ENCODE measurements around the gene CDH13. TPM values are rescaled to one million over a fixed set of nuclear protein-coding genes. Genes with fewer than 3 reads are reported as not detected.

Gene CDH13
- total and polyA plus RNA-seq, 2 of the 8 experiments (the other 6 are each of a cell fraction or from before 2014, with no cell fraction given) = 2.3 to 2.4 TPM

- no peak for TF ChIP-seq BACH1 (IDR thresholded peaks at IDR 0.05; ENCODE audit: low read length)
Observed at GRCh38 chr16:83449861-83450260, 823.1 kb downstream of the CDH13 start (continued).

GRCh38 chr16:83453977-83454376 lies 827.2 kb downstream of the CDH13 start:
- H3K27ac ChIP-seq (ENCODE audit: low read depth, low read length) = no peak overlapping the region
- H3K9me3 ChIP-seq (ENCODE audit: insufficient read depth in 2 of 2, low read depth in 1 of 2, low read length in 1 of 2) = no peaks in the 10 kb centered on the region
- H4K91ac ChIP-seq (replicated peaks; ENCODE audit: insufficient read length, low read length) = no peak overlapping the region
- no peak overlapping the region for H2BK120ac ChIP-seq (replicated peaks; ENCODE audit: low read depth, low read length)
- FAIRE-seq = no peak
- no peak for TF ChIP-seq MAX (IDR thresholded peaks at IDR 0.05)
- no peak for TF ChIP-seq TCF12 (IDR thresholded peaks at IDR 0.05; ENCODE audit: low read depth, low read length)
- TF ChIP-seq MAFK (IDR thresholded peaks at IDR 0.05; ENCODE audit: low read depth, low read length) = no peak
- no peak for TF ChIP-seq SP1 (IDR thresholded peaks at IDR 0.05; ENCODE audit: low read depth, low read length)
- no peak for TF ChIP-seq POLR2AphosphoS5 (IDR thresholded peaks at IDR 0.05; ENCODE audit: low read depth, low read length)
- no peaks in the 10 kb centered on the region for H3K4me1 ChIP-seq (replicated peaks in 1 of 4; ENCODE audit: control insufficient read depth in 3 of 4, insufficient read depth in 4 of 4, low read length in 3 of 4)
- no peaks in the 10 kb centered on the region for H3K23me2 ChIP-seq (ENCODE audit: low read depth, low read length)
- WGBS, 2 experiments (ENCODE audit: extremely low coverage in 1 of 2, insufficient coverage in 1 of 2, insufficient read length in 1 of 2, insufficient replicate concordance in 2 of 2, low coverage in 1 of 2, low lambda C conversion rate in 2 of 2, missing lambda C conversion rate in 1 of 2) = 63% methylated on average over 2 of the region's 2 CpGs; no CpG with 5 or more reads in 1 of the 2 experiments
- no peak overlapping the region for H3K9ac ChIP-seq (replicated peaks in 1 of 4; ENCODE audit: extremely low read depth in 1 of 4, low read depth in 3 of 4, low read length in 3 of 4)
- H3K27me3 ChIP-seq (replicated peaks in 1 of 4; ENCODE audit: control insufficient read depth in 3 of 4, extremely low read depth in 1 of 4, insufficient read depth in 3 of 4, low read length in 3 of 4) = no peaks in the 10 kb centered on the region
- no peak overlapping the region for H3K14ac ChIP-seq (ENCODE audit: insufficient read length)
- no peak overlapping the region for H3K23ac ChIP-seq (ENCODE audit: insufficient read length)
- H3K56ac ChIP-seq (replicated peaks; ENCODE audit: insufficient read length, low read depth, low read length) = no peak overlapping the region
- H3K36me3 ChIP-seq (ENCODE audit: control insufficient read depth in 2 of 4, insufficient read depth in 4 of 4, low read length in 3 of 4) = no peaks in the 10 kb centered on the region
- no peak overlapping the region for H3K4me2 ChIP-seq (ENCODE audit: insufficient read depth in 1 of 2, low read depth in 2 of 2, low read length in 2 of 2)
- ChIA-PET POLR2A (ENCODE audit: partially characterized antibody) (no interaction called here), CTCF (ENCODE audit: partially characterized antibody) (no interaction called here)
- H4K5ac ChIP-seq (ENCODE audit: insufficient read length, low read depth, low read length) = no peak overlapping the region
- no peak overlapping the region for H2BK15ac ChIP-seq (ENCODE audit: low read length)
- H4K8ac ChIP-seq (ENCODE audit: extremely low read depth, insufficient read depth, low read length) = no peak overlapping the region
- no peaks in the 10 kb centered on the region for H3K79me2 ChIP-seq (ENCODE audit: control insufficient read depth in 1 of 2, insufficient read depth in 2 of 2, low read length in 2 of 2)
- no peak overlapping the region for H2BK5ac ChIP-seq (ENCODE audit: low read depth, low read length)
- H2AK5ac ChIP-seq (ENCODE audit: low read depth, low read length) = no peak overlapping the region
- H2AFZ ChIP-seq (ENCODE audit: low read length) = no peak overlapping the region
- H3K18ac ChIP-seq (ENCODE audit: extremely low read depth, low read length) = no peak overlapping the region
- no peak overlapping the region for H2BK12ac ChIP-seq (ENCODE audit: low read depth, low read length)
- H3K4me3 ChIP-seq (ENCODE audit: extremely low read depth in 1 of 4, insufficient read depth in 2 of 4, low read depth in 3 of 4, low read length in 4 of 4) = no peak overlapping the region
- no peaks in the 10 kb centered on the region for H3K79me1 ChIP-seq (ENCODE audit: low read depth, low read length)
- DNase-seq (ENCODE audit: low read depth in 1 of 2, low spot score in 2 of 2) = no peak
- H2BK20ac ChIP-seq (ENCODE audit: low read length) = no peak overlapping the region
- H3K4ac ChIP-seq (replicated peaks; ENCODE audit: insufficient read length, low read depth, low read length) = no peak overlapping the region
- no peaks in the 10 kb centered on the region for H4K20me1 ChIP-seq (replicated peaks in 1 of 2; ENCODE audit: control insufficient read depth in 1 of 2, insufficient read depth in 2 of 2, low read length in 2 of 2)
